NCI-H2196 treated with DMSO at 0.1 percent for 48 hours (cell line): ENCODE data around the gene ADCY9.
"Not testable (repeated sequence)": the region's sequence is repeated elsewhere in the genome, so short reads cannot be mapped to it uniquely, and the experiment has no call there.

Experiments used
- DNase-seq: peaks from one replicate; lab custom pipeline; 2025; ENCODE audit not compliant: unreplicated experiment; lab: John Stamatoyannopoulos, UW

Gene ADCY9

GRCh38 chr16:4094127-4094773 lies 22.0 kb downstream of the ADCY9 start:
- DNase-seq, result no peak

GRCh38 chr16:4093495-4094126 lies 22.6 kb downstream of the ADCY9 start:
- DNase-seq, result no peak

- DNase-seq, result no peak
Observed at GRCh38 chr16:4092547-4093265, 23.5 kb downstream of the ADCY9 start.

DNA sequence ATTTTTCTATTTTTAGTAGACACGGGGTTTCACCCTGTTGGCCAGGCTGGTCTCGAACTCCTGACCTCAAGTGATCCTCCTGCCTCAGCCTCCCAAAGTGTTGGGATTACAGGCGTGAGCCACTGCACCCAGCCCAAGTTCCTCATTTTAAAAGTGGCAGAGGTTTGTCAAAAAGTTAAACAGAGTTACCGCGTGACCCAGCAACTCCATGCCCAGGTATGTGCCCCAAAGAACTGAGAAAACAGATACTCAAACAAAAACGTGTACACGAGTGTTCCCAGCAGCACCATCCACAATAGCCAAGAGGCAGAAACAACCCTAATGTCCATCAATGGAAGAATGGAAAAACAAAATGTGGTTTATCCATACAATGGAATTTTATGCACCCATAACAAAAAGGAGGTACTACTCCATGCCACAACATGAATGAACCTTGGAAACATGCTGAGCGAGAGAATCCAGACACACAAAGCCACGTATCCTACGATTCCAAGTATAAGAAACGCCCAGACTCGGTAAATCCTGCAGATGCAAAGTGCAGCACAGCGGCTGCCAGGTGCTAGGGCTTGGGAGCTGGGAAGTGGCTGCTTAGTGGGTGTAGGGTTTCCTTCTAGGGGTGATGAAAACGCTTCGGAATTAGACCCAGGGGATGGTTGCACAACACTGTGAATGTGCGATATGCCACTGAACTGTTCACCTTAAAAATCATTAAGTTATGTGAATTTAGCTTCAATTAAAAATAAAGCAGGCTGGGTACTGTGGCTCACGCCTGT lies 24.8 kb downstream of the ADCY9 start:
- no peak for DNase-seq

DNA sequence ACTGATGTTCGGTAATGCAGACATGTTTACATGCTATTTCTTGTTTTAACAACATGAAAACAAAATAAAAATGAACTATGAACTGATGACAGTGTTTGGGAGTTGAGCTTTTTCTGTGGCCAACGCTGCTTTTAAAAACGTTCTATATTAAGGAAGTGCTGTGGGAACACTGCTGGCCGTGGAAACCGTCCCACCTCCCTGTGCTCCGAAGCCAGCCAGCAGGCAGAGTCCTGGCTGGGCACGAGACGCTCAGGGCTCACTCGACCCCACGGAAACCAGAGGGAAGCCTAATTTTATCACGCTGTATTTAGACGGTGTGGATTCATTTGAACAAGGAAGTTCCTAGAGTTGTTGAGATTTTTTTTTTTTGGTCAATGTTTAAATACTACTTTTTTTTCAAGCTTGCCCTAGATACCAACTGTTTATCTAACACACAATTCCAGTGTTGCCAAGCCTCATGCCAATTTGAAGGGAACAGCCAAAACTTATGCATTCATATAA lies 25.8 kb downstream of the ADCY9 start:
- DNase-seq, result no peak

DNA sequence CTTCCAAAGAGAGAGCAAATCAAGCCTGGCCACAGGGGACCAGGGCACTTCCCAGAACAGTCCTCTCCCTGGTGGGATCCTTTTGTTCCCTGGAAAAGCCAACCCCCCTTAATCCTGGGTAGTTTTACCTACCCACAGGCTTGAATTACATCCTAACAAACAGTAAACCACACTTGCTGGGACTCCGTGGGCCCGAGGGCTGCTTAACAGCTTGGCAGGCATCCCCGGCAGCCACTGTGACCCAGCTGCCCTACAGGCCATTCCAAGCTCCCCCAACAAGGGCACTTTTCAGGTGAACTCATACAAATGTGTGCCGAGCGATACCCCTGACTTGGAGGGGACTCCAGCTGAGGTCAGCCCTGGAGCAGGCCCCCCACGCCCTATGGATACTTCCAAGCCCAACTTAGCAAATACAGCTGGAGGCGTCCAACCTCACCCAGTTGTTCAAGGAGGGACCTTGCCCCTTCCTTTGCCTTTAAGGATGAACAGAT lies 26.4 kb downstream of the ADCY9 start:
- no peak for DNase-seq

DNA sequence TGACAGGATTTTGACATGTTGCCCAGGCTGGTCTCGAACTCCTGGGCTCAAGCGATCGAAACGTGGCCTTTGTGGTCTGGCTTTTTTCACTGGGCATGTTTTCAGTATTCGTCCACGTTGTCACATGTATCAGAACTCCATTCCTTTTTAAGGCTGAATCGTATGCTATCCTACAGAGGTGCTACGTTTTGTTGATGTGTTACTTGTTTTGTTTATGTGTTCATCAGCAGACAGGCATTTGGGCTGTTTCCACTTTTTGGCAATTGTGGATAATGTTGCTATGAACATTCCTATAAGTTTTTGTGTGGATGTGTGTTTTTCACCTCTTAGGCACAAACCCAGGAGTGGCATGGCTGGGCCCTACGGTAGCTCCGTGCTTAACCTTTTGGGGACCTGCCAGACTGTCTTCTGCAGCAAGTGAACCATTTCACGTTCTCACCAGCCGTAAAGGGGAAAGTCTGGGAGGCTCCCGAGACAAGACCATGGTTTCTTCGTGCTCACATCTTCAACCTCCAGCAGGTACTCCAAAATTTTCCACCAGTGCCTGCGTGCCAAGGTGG lies 26.9 kb downstream of the ADCY9 start:
- DNase-seq, result no peak

DNA sequence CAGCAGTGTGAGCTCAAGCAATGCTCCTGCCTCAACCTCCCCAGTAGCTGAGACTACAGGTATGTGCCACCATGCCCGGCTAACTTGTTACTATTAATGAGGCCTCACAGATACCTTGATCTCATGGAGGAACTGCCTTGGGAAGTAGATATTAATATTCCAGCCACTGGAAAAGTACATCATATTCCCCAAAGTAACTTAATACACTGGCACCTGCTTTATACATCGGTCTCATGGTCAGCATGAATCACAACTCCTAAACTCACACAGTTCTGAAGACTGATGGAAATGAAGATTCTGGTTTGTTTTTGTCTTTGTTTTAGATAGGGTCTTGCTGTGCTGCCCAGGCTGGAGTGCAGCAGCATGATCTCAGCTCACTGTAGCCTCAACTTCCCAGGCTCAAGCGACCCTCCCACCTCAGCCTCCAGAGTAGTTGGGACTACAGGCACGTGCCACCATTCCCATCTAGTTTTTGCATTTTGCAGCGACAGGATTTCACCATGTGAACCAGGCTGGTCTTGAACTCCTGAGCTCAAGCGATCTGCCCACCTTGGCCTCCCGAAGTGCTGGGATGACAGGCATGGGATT lies 28.2 kb downstream of the ADCY9 start:
- no peak for DNase-seq

DNA sequence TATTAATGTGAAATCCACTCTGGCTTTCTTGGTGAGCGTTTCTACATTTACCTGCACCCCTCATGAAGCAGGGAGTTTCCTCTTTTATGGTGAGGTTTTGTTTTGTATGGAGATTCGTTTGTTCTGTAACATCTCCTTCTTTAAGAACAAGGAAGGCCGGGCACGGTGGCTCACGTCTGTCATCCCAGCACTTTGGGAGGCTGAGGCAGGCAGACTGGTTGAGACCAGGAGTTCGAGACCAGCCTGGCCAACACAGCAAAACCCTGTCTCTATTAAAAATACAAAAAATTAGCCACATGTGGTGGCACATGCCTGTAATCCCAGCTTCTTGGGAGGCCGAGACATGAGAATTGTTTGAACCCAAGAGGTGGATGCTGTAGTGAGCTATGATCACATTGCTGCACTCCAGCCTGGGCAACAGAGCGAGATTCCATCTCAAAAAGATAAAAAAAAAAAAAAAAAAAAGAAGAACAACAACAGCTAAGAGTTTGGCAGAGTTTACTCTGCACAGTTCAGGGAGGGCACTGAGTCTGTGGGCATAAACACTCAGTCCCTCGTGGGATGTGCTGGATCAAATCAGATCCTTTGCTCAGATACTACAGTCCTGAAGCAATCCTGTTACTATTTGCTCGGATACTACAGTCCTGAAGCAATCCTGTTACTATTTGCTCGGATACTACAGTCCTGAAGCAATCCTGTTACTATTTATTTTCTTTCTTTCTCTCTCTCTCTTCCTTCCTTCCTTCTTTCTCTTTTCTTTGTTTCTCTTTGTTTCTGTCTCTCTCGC lies 28.9 kb downstream of the ADCY9 start:
- no peak for DNase-seq

- no peak for DNase-seq
Observed at GRCh38 chr16:4086153-4086552, 30.1 kb downstream of the ADCY9 start.

DNA sequence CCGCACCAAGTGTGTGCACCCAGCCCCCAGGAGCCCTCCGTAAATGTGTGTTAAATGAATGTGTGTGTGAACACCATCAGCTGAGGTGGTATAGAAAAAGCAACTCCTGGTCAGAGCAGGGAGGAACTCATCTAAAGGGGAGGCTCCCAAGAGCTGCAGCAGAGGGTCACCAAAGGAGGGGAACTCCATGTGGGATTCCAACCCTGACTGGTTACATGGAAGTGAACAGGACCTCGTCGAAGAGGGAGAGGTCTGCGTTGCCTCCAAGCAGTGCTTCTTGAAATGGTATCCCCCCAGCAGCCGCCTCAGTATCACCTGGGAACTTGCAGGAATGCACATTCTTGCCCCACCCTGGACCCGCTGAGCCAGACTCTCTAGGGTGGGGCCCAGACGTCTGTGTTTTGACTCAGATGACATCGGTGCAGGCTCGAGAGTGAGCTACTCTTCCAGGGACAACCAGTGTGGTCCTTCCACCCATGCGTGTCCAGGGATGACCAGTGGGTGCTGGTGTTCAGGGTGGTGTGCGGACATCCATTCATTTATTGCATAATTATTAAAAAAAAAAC lies 30.8 kb downstream of the ADCY9 start:
- no peak for DNase-seq

DNA sequence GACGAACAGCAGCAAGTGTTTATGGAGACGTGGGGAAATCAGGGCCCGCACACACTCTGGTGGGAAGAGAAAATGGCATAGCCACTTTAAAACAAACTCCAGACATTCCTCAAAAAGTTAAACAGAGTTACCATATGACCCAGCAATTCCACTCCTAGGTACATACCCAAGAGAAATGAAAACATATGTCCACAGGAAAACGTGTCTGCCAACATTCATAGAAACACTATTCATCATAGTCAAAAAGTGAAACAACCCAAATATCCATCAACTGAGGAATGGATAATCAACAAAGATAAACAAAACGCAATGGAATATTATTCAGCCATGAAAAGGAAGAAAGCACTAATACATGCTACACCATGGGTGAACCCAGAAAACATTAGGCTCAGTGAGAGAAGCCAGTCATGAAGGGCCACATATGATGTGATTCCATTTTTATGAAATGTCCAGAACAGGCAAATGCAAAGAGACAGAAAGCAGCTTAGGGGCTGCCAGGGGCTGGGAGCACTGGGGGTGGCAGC lies 32.8 kb downstream of the ADCY9 start:
- DNase-seq, result no peak

GRCh38 chr16:4082474-4083044 lies 33.7 kb downstream of the ADCY9 start:
- DNase-seq, result no peak

- no peak for DNase-seq
Observed at GRCh38 chr16:4081521-4082021, 34.7 kb downstream of the ADCY9 start.

GRCh38 chr16:4081047-4081446 lies 35.2 kb downstream of the ADCY9 start:
- no peak for DNase-seq

- no peak for DNase-seq
Observed at GRCh38 chr16:4077174-4077649, 39.0 kb downstream of the ADCY9 start.

- no peak for DNase-seq
Observed at GRCh38 chr16:4075534-4075933, 40.7 kb downstream of the ADCY9 start.

GRCh38 chr16:4073150-4073549 lies 43.1 kb downstream of the ADCY9 start:
- not testable (repeated sequence) for DNase-seq
